ENCODE results near the gene MYLK. TPM values are rescaled to one million over a fixed set of nuclear protein-coding genes. Genes with fewer than 3 reads are reported as not detected.

The MYLK gene
- polyA plus RNA-seq, 1 donor (not counting 4 experiments of a cell fraction or from before 2014, with no cell fraction given), result 7.8 TPM

DNA sequence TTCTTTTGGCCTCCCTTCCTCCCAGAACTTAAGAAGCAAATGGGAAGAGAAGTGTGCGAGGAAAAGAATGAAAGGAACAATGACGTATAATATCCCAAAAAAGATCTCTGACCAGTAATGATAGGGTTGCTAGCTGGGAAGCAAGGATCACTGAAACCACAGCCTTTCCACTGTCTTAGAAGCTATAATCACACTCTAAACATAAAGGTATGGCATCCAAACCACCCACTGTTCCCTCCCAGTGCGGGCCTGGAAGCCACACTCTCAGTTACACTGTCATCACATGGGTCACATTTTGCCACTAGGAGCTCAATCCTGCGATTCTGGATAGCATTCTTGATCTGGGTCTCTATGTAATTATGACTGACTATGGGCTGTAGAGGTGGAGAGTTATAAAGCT lies 167.7 kb downstream of the MYLK start:
- TF ChIP-seq, protein P1, sequence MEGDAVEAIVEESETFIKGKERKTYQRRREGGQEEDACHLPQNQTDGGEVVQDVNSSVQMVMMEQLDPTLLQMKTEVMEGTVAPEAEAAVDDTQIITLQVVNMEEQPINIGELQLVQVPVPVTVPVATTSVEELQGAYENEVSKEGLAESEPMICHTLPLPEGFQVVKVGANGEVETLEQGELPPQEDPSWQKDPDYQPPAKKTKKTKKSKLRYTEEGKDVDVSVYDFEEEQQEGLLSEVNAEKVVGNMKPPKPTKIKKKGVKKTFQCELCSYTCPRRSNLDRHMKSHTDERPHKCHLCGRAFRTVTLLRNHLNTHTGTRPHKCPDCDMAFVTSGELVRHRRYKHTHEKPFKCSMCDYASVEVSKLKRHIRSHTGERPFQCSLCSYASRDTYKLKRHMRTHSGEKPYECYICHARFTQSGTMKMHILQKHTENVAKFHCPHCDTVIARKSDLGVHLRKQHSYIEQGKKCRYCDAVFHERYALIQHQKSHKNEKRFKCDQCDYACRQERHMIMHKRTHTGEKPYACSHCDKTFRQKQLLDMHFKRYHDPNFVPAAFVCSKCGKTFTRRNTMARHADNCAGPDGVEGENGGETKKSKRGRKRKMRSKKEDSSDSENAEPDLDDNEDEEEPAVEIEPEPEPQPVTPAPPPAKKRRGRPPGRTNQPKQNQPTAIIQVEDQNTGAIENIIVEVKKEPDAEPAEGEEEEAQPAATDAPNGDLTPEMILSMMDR (optimal IDR thresholded peaks at IDR 0.05 in 1 of 3, IDR thresholded peaks at IDR 0.05 in 1 of 3, conservative IDR thresholded peaks at IDR 0.05 in 1 of 3; ENCODE audit: extremely low read depth in 1 of 3, insufficient read depth in 2 of 3, low read length in 3 of 3), result no peak
- TF ChIP-seq EZH2 (IDR thresholded peaks at IDR 0.05; ENCODE audit: low read length), result no peak
- no peaks in the 10 kb centered on the region for H3K9me3 ChIP-seq (ENCODE audit: control insufficient read depth, low read depth, low read length)
- peaks cover 3% of the 10 kb centered on the region for H3K4me1 ChIP-seq (ENCODE audit: control insufficient read depth, extremely low read depth, insufficient read depth, low read length)
- dilution Hi-C loops (cut with MboI; ENCODE audit: extremely low pct_ligation_motif_present, low sequenced_read_pairs), result no loop called here
- H3K4me2 ChIP-seq (ENCODE audit: control insufficient read depth, extremely low read depth, insufficient read depth, low read depth, low read length), result no peak overlapping the region
- no peak overlapping the region for H2AFZ ChIP-seq (ENCODE audit: control insufficient read depth, low read length)
- H3K27me3 ChIP-seq (ENCODE audit: control insufficient read depth, extremely low read depth, insufficient read depth, low read length), result peaks cover 5% of the 10 kb centered on the region
- DNase-seq (ENCODE audit: low read depth, low spot score) (no peak), FAIRE-seq (no peak)
- no peak overlapping the region for H3K4me3 ChIP-seq (ENCODE audit: control insufficient read depth in 2 of 3, extremely low read depth in 1 of 3, insufficient read depth in 2 of 3, low read depth in 1 of 3, low read length in 3 of 3)
- H4K20me1 ChIP-seq (ENCODE audit: control insufficient read depth, extremely low read depth, insufficient read depth, low read length), result no peaks in the 10 kb centered on the region
- H3K36me3 ChIP-seq (ENCODE audit: control insufficient read depth in 2 of 2, extremely low read depth in 1 of 2, insufficient read depth in 2 of 2, low read length in 2 of 2), result no peaks in the 10 kb centered on the region
- no peaks in the 10 kb centered on the region for H3K79me2 ChIP-seq (ENCODE audit: control insufficient read depth, insufficient read depth, low read length)
- H3K9ac ChIP-seq (ENCODE audit: control insufficient read depth, extremely low read depth, insufficient read depth, low read length), result no peak overlapping the region
- H3K9me1 ChIP-seq (ENCODE audit: control insufficient read depth, extremely low read depth, insufficient read depth, low read length), result no peaks in the 10 kb centered on the region
- H3K27ac ChIP-seq (ENCODE audit: control insufficient read depth, insufficient read depth, low read length), result no peak overlapping the region

- H3K9ac ChIP-seq (ENCODE audit: control insufficient read depth, extremely low read depth, insufficient read depth, low read length), result no peak overlapping the region
- no peak overlapping the region for H3K4me2 ChIP-seq (ENCODE audit: control insufficient read depth, extremely low read depth, insufficient read depth, low read depth, low read length)
- no peaks in the 10 kb centered on the region for H3K9me3 ChIP-seq (ENCODE audit: control insufficient read depth, low read depth, low read length)
- no peak overlapping the region for H3K4me3 ChIP-seq (ENCODE audit: control insufficient read depth in 2 of 3, extremely low read depth in 1 of 3, insufficient read depth in 2 of 3, low read depth in 1 of 3, low read length in 3 of 3)
- H4K20me1 ChIP-seq (ENCODE audit: control insufficient read depth, extremely low read depth, insufficient read depth, low read length), result no peaks in the 10 kb centered on the region
- no peak overlapping the region for H3K27ac ChIP-seq (ENCODE audit: control insufficient read depth, insufficient read depth, low read length)
- H2AFZ ChIP-seq (ENCODE audit: control insufficient read depth, low read length), result no peak overlapping the region
- no peaks in the 10 kb centered on the region for H3K36me3 ChIP-seq (ENCODE audit: control insufficient read depth in 2 of 2, extremely low read depth in 1 of 2, insufficient read depth in 2 of 2, low read length in 2 of 2)
- no peak for FAIRE-seq
- no peaks in the 10 kb centered on the region for H3K79me2 ChIP-seq (ENCODE audit: control insufficient read depth, insufficient read depth, low read length)
- DNase-seq (ENCODE audit: low read depth, low spot score), result no peak
- dilution Hi-C loops (cut with MboI; ENCODE audit: extremely low pct_ligation_motif_present, low sequenced_read_pairs), result no loop called here
- H3K4me1 ChIP-seq (ENCODE audit: control insufficient read depth, extremely low read depth, insufficient read depth, low read length), result no peaks in the 10 kb centered on the region
- TF ChIP-seq, protein P1 (optimal IDR thresholded peaks at IDR 0.05 in 1 of 3, IDR thresholded peaks at IDR 0.05 in 1 of 3, conservative IDR thresholded peaks at IDR 0.05 in 1 of 3; ENCODE audit: extremely low read depth in 1 of 3, insufficient read depth in 2 of 3, low read length in 3 of 3), result no peak
- TF ChIP-seq EZH2 (IDR thresholded peaks at IDR 0.05; ENCODE audit: low read length), result no peak
- no peaks in the 10 kb centered on the region for H3K9me1 ChIP-seq (ENCODE audit: control insufficient read depth, extremely low read depth, insufficient read depth, low read length)
- H3K27me3 ChIP-seq (ENCODE audit: control insufficient read depth, extremely low read depth, insufficient read depth, low read length), result peaks cover 5% of the 10 kb centered on the region
Observed at GRCh38 chr3:123713211-123713610, 170.9 kb downstream of the MYLK start.

Measured in keratinocyte (primary cell).